IMR-90 (cell line): ENCODE data around the gene MRPS24.

Experiments
- BHLHE40 ChIP-seq: fragments of 150-350 bp; IDR thresholded peaks from 2 replicates; pipeline ENCODE4 v1.6.1; 2016; ENCODE audit warnings: mild to moderate bottlenecking, low read depth, low read length
- CEBPB ChIP-seq: IDR thresholded peaks from 2 replicates; pipeline ENCODE4 v1.6.1; 2012; ENCODE audit warnings: low read depth, low read length, improper control_type of control experiment
- CHD1 ChIP-seq: IDR thresholded peaks from 2 replicates; pipeline ENCODE4 v1.6.1; 2012; ENCODE audit warnings: low read depth, low read length, improper control_type of control experiment
- CTCF ChIP-seq: conservative IDR thresholded peaks from 2 replicates; pipeline ENCODE4 v1.5.1; 2012; ENCODE audit warnings: mild to moderate bottlenecking, low read depth, low read length, improper control_type of control experiment
- MAZ ChIP-seq: IDR thresholded peaks from 2 replicates; pipeline ENCODE4 v1.6.1; 2012; ENCODE audit warnings: low read depth, mild to moderate bottlenecking, low read length, improper control_type of control experiment, moderate library complexity, borderline replicate concordance
- POLR2A ChIP-seq: IDR thresholded peaks from 2 replicates; pipeline ENCODE4 v1.6.1; 2012; ENCODE audit warnings: mild to moderate bottlenecking, low read depth, low read length

GRCh38 chr7:43890468-43890867, 21.2 kb upstream of the MRPS24 start:
- TF ChIP-seq POLR2A (no peak), CTCF (no peak), MAZ (no peak), BHLHE40 (no peak), CEBPB (no peak), CHD1 (no peak)
